PC-3 (cell line): ENCODE measurements around the gene SPATA32. TPM values are rescaled to one million over a fixed set of nuclear protein-coding genes. Genes with fewer than 3 reads are reported as not detected.

Experiments
- ATAC-seq: fragments of 200-7000 bp; cut with Tn5 transposase; 2 replicates; pipeline ENCODE4 v1.9.1; 2020; ENCODE audit warnings: mild to moderate bottlenecking, moderate library complexity
- BruUV-seq: library from RNA; stranded (reverse); fragments of 400-500 nt; replicated peaks from 2 replicates; lab custom pipeline; 2021; lab: Mats Ljungman, UMichigan
- CTCF ChIA-PET: fragments of 300-600 bp; sonication (Branson Sonifier 250); formaldehyde crosslinking; loops from one replicate; lab custom pipeline; 2022; ENCODE audit warnings: antibody characterized with exemption; lab: Charles Lee
- POLR2A ChIA-PET: fragments of 300-600 bp; sonication (Branson Sonifier 250); formaldehyde crosslinking; loops from one replicate; lab custom pipeline; 2022; ENCODE audit warnings: antibody characterized with exemption; ENCODE audit not compliant: unreplicated experiment; lab: Charles Lee
- DNase-seq: peaks from one replicate; pipeline ENCODE4 v3.0.0-alpha.2; 2015
- H2AFZ ChIP-seq: fragments of 300-600 bp; sonication (generic); 2 replicates; pipeline ENCODE4 v1.6.0; 2016; ENCODE audit warnings: antibody characterized with exemption, low read length
- H3F3A ChIP-seq: fragments of 300-600 bp; sonication (generic); one replicate; pipeline ENCODE4 v1.6.0; 2017; ENCODE audit warnings: antibody characterized with exemption, low read length, control low read depth, mild to moderate bottlenecking; ENCODE audit not compliant: unreplicated experiment
- H3K27ac ChIP-seq: fragments of 300-600 bp; sonication (generic); 2 replicates; pipeline ENCODE4 v1.5.1; 2016; ENCODE audit warnings: mild to moderate bottlenecking, low read length
- H3K27me3 ChIP-seq: fragments of 300-600 bp; sonication (generic); 2 replicates; pipeline ENCODE4 v1.6.1; 2016; ENCODE audit warnings: low read length, mixed read lengths
- H3K36me3 ChIP-seq: fragments of 300-600 bp; sonication (generic); 2 replicates; pipeline ENCODE4 v1.6.1; 2016; ENCODE audit warnings: low read depth, mixed run types, low read length, mixed read lengths
- H3K4me1 ChIP-seq: fragments of 300-600 bp; sonication (generic); 2 replicates; pipeline ENCODE4 v1.5.1; 2016; ENCODE audit warnings: low read length; ENCODE audit not compliant: insufficient read depth
- H3K4me2 ChIP-seq: fragments of 300-600 bp; sonication (generic); 2 replicates; pipeline ENCODE4 v1.6.0; 2016; ENCODE audit warnings: low read length
- H3K4me3 ChIP-seq: fragments of 300-600 bp; sonication (generic); 2 replicates; pipeline ENCODE4 v1.5.1; 2016; ENCODE audit warnings: mild to moderate bottlenecking, low read length, mixed read lengths
- H3K79me2 ChIP-seq: fragments of 300-600 bp; sonication (generic); 2 replicates; pipeline ENCODE4 v1.6.1; 2017; ENCODE audit warnings: low read length, mixed read lengths
- H3K9ac ChIP-seq: fragments of 300-600 bp; sonication (generic); 2 replicates; pipeline ENCODE4 v1.6.0; 2016; ENCODE audit warnings: mild to moderate bottlenecking, low read length
- H3K9me2 ChIP-seq: fragments of 300-600 bp; sonication (generic); replicated peaks from 2 replicates; pipeline ENCODE4 v1.6.1; 2016; ENCODE audit warnings: mixed run types, low read length, mixed read lengths
- H3K9me3 ChIP-seq: fragments of 300-600 bp; sonication (generic); 2 replicates; pipeline ENCODE4 v1.6.1; 2016; ENCODE audit warnings: low read length, mixed read lengths
- H4K20me1 ChIP-seq: fragments of 300-600 bp; sonication (generic); 2 replicates; pipeline ENCODE4 v1.6.1; 2016; ENCODE audit warnings: low read length, mixed read lengths
- CTCF ChIP-seq: fragments of 300-600 bp; sonication (generic); conservative IDR thresholded peaks from 2 replicates; pipeline ENCODE4 v1.5.1; 2017; ENCODE audit warnings: antibody characterized with exemption, low read depth, mild to moderate bottlenecking, low read length
- EZH2 ChIP-seq: fragments of 300-600 bp; sonication (generic); IDR thresholded peaks from one replicate; pipeline ENCODE4 v1.6.1; 2017; ENCODE audit warnings: antibody characterized with exemption, mild to moderate bottlenecking, low read length; ENCODE audit not compliant: unreplicated experiment
- EZH2phosphoT487 ChIP-seq: fragments of 300-600 bp; sonication (generic); IDR thresholded peaks from 2 replicates; pipeline ENCODE4 v1.6.1; 2018; ENCODE audit warnings: mild to moderate bottlenecking, antibody characterized with exemption, low read length, borderline replicate concordance
- intact Hi-C: fragments of 100-400 bp; cut with micrococcal nuclease; formaldehyde crosslinking; loops from 2 replicates; pipeline ENCODE4 v1.9.0; 2023
- total RNA-seq: library from RNA; depleted of rRNA; stranded (reverse); fragments of >200 nt; gene quantifications from 2 replicates; pipeline ENCODE4 v1.2.3, GENCODE V29; 2014

SPATA32 gene
- total RNA-seq, 1 experiment from 2014 or later = not detected

DNA sequence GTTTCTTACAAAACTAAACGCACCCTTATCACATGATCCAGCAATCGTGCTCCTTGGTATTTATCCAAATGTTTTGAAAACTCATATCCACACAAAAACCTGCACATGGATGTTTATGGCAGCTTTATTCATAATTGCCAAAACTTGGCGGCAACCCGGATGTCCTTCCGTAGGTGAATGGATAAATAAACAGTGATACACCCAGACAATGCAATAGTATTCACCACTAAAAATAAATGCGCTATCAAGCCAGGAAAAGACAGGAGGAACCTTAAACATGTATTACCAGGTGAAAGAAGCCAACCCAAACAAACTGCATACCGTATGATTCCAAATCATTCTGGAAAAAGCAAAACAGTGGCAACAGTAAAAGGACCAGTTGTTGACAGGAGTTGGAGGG is 10.0 kb downstream of the SPATA32 start:
- BruUV-seq = no TSS peak
- ATAC-seq = peak; percentile 6; the same call in 1 of the 2 replicates
- POLR2A ChIA-PET = interaction anchor here (0.6 kb wide), 1 partner anchor 65 kb away, joined by 3 read pairs; the partner anchor contains the start of gene MAP3K14
- Histone ChIP-seq H3K9ac (no peak overlapping the region), H3F3A (no peaks in the 10 kb centered on the region), H3K79me2 (peaks cover 12% of the 10 kb centered on the region), H3K36me3 (0 out of 2 replicates have a peak, but pooled peaks cover 4% of the 10 kb centered on the region), H3K9me3 (no peaks in the 10 kb centered on the region), H3K4me3 (no peak overlapping the region), H3K27ac (peak overlapping the region; percentile 40), H2AFZ (no peak overlapping the region), H3K4me1 (peaks cover 34% of the 10 kb centered on the region), H3K4me2 (peak overlapping the region; percentile 42), H4K20me1 (no peaks in the 10 kb centered on the region), H3K9me2 (no peaks in the 10 kb centered on the region), H3K27me3 (no peaks in the 10 kb centered on the region)
- intact Hi-C loops = no loop called here
- DNase-seq = peak; percentile 69
- CTCF ChIA-PET = interaction anchor here (0.8 kb wide), 1 partner anchor 115 kb away, joined by 3 read pairs; no protein-coding TSS in a partner anchor
- no peak for TF ChIP-seq EZH2
- TF ChIP-seq CTCF = no peak
- TF ChIP-seq EZH2phosphoT487 = no peak

GRCh38 chr17:45248132-45248957 is 13.5 kb downstream of the SPATA32 start:
- BruUV-seq = TSS peak; percentile 50
- Histone ChIP-seq H3K4me3 (peak overlapping the region; percentile 88), H3K4me2 (peak overlapping the region; percentile 93), H3K79me2 (peaks cover 18% of the 10 kb centered on the region), H3K9me2 (no peaks in the 10 kb centered on the region), H3K36me3 (0 out of 2 replicates have a peak, but pooled peaks cover 4% of the 10 kb centered on the region), H3K9me3 (no peaks in the 10 kb centered on the region), H2AFZ (peak overlapping the region; percentile 62), H3K27me3 (no peaks in the 10 kb centered on the region), H3F3A (no peaks in the 10 kb centered on the region), H3K9ac (peak overlapping the region; percentile 89), H4K20me1 (no peaks in the 10 kb centered on the region), H3K4me1 (peaks cover 41% of the 10 kb centered on the region), H3K27ac (peak overlapping the region; percentile 73)
- no peak for TF ChIP-seq EZH2
- ATAC-seq (peak; percentile 59), DNase-seq (peak; percentile 83)
- intact Hi-C loops = no loop called here
- ChIA-PET CTCF (interaction anchor here (0.6 to 1.1 kb wide), 2 partner anchors 45 to 180 kb away, joined by 3 read pairs; no protein-coding TSS in a partner anchor), POLR2A (interaction anchor here (0.5 to 0.7 kb wide), 4 partner anchors 63 to 164 kb away, joined by 3 to 25 read pairs (median 4); no protein-coding TSS in a partner anchor)

GRCh38 chr17:45247429-45248131 is 14.3 kb downstream of the SPATA32 start:
- POLR2A ChIA-PET = interaction anchor here (0.6 to 0.8 kb wide), 4 partner anchors 39 to 178 kb away, joined by 3 to 4 read pairs (median 3); no protein-coding TSS in a partner anchor
- H3K9me3 ChIP-seq = no peaks in the 10 kb centered on the region
- DNase-seq (peak; percentile 99), ATAC-seq (peak; percentile 89)
- H3K9me2 ChIP-seq = no peaks in the 10 kb centered on the region
- H3K4me2 ChIP-seq = peak overlapping the region; percentile 93
- CTCF ChIA-PET = interaction anchor here (0.6 to 1.1 kb wide), 3 partner anchors 44 to 1687 kb away, joined by 3 read pairs; no protein-coding TSS in a partner anchor
- 0 out of 2 replicates have a peak, but pooled peaks cover 4% of the 10 kb centered on the region for H3K36me3 ChIP-seq
- BruUV-seq = no TSS peak
- peak overlapping the region; percentile 73 for H3K27ac ChIP-seq
- TF ChIP-seq EZH2 (no peak), CTCF (no peak), EZH2phosphoT487 (no peak)
- H3F3A ChIP-seq = no peaks in the 10 kb centered on the region
- peaks cover 18% of the 10 kb centered on the region for H3K79me2 ChIP-seq
- H3K4me1 ChIP-seq = peaks cover 39% of the 10 kb centered on the region
- peak overlapping the region; percentile 89 for H3K9ac ChIP-seq
- peak overlapping the region; percentile 62 for H2AFZ ChIP-seq
- intact Hi-C loops = no loop called here
- H3K27me3 ChIP-seq = no peaks in the 10 kb centered on the region
- no peaks in the 10 kb centered on the region for H4K20me1 ChIP-seq
- H3K4me3 ChIP-seq = peak overlapping the region; percentile 88
